ENCODE data around the gene PLXNA4.

- TF ChIP-seq POLR2A (IDR thresholded peaks at IDR 0.05) (no peak), CTCF (IDR thresholded peaks at IDR 0.05 in 4 of 5, conservative IDR thresholded peaks at IDR 0.05 in 1 of 5) (no peak)
These were observed 392.4 kb downstream of the PLXNA4 start for GRCh38 chr7:132183781-132184380.
